ENCODE data around the gene RPL4. TPM values are rescaled to one million over a fixed set of nuclear protein-coding genes. Genes with fewer than 3 reads are reported as not detected.
A peak's percentile ranks its signal among the peaks of the same experiment; 100 is the strongest.

The RPL4 gene
- total RNA-seq, 1 experiment from 2014 or later: 2,773 TPM

DNA sequence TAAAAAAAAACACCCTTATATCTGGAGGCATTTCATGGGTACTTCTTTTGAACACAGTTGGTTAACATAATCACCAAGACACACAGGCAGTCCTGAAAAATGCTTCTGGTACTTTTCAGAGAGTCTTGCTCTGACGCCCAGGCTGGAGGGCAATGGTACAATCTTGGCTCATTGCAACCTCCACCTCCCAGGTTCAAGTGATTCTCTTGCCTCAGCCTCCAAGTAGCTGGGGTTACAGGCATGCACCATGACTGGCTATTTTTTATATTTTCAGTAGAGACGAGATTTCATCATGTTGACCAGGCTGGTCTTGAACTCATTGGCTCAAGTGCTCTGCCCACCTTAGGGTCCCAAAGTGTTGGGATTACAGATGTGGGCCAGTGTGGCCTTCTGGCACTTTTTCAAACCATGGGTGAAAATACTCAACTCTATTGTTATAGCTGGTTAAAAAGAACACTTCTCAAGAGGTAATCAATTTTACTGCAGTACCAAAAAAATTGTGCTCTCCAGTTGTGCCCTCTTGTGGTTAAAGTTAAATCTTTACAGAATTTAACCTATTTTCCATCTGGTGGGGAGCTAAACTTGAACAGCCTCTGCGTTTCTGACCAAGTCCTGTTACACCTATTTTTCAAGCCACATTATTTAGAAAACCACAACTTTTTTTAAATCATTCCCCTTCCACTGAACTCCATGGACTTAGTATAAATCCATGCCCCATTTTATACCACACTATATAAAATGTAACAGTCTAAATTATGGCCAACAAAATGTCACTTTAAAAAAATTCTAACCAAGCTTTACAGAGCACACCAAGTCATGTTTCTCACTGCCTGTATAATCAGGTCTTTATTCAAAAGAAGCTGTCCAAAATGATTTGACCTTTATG lies 5.9 kb downstream of the RPL4 start:
- ChIA-PET CTCF (interaction anchor here (0.6 kb wide), 4 partner anchors 97 to 147 kb away, joined by 3 read pairs; partner anchors contain the start of gene MAP2K1), POLR2A (ENCODE audit: unreplicated experiment) (interaction anchor here (0.5 to 0.7 kb wide), 2 partner anchors 207 to 1008 kb away, joined by 3 to 4 read pairs; no protein-coding TSS in a partner anchor)
- TF ChIP-seq, protein P1, sequence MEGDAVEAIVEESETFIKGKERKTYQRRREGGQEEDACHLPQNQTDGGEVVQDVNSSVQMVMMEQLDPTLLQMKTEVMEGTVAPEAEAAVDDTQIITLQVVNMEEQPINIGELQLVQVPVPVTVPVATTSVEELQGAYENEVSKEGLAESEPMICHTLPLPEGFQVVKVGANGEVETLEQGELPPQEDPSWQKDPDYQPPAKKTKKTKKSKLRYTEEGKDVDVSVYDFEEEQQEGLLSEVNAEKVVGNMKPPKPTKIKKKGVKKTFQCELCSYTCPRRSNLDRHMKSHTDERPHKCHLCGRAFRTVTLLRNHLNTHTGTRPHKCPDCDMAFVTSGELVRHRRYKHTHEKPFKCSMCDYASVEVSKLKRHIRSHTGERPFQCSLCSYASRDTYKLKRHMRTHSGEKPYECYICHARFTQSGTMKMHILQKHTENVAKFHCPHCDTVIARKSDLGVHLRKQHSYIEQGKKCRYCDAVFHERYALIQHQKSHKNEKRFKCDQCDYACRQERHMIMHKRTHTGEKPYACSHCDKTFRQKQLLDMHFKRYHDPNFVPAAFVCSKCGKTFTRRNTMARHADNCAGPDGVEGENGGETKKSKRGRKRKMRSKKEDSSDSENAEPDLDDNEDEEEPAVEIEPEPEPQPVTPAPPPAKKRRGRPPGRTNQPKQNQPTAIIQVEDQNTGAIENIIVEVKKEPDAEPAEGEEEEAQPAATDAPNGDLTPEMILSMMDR (conservative IDR thresholded peaks at IDR 0.05; ENCODE audit: low read depth, low read length): peak; percentile 41; the same call in 1 of the 2 replicates
- no peak for TF ChIP-seq EZH2 (IDR thresholded peaks at IDR 0.05; ENCODE audit: low read length, unreplicated experiment)
- no TSS peak for BruUV-seq (replicated peaks)
- Histone ChIP-seq H3K4me3 (ENCODE audit: low read length) (no peak overlapping the region), H3K4me1 (ENCODE audit: insufficient read depth, low read length) (peaks cover 18% of the 10 kb centered on the region), H3K9me2 (replicated peaks; ENCODE audit: low read length) (no peaks in the 10 kb centered on the region), H3K27ac (ENCODE audit: low read length) (no peak overlapping the region), H4K20me1 (ENCODE audit: low read length) (peaks cover 42% of the 10 kb centered on the region), H3K36me3 (ENCODE audit: low read depth, low read length) (peaks cover 50% of the 10 kb centered on the region), H3K4me2 (ENCODE audit: low read length) (0 out of 2 replicates have a peak overlapping the region, but pooled peaks have one; percentile 6), H2AFZ (ENCODE audit: low read length) (no peak overlapping the region), H3F3A (ENCODE audit: low read length, unreplicated experiment) (peaks cover 32% of the 10 kb centered on the region), H3K79me2 (ENCODE audit: low read length) (peaks cover 53% of the 10 kb centered on the region), H3K9me3 (ENCODE audit: low read length) (no peaks in the 10 kb centered on the region), H3K9ac (ENCODE audit: low read length) (no peak overlapping the region), H3K27me3 (ENCODE audit: low read length) (no peaks in the 10 kb centered on the region)
- DNase-seq (peak; percentile 50), ATAC-seq (no peak)
- intact Hi-C loops (cut with micrococcal nuclease): no loop called here

DNA sequence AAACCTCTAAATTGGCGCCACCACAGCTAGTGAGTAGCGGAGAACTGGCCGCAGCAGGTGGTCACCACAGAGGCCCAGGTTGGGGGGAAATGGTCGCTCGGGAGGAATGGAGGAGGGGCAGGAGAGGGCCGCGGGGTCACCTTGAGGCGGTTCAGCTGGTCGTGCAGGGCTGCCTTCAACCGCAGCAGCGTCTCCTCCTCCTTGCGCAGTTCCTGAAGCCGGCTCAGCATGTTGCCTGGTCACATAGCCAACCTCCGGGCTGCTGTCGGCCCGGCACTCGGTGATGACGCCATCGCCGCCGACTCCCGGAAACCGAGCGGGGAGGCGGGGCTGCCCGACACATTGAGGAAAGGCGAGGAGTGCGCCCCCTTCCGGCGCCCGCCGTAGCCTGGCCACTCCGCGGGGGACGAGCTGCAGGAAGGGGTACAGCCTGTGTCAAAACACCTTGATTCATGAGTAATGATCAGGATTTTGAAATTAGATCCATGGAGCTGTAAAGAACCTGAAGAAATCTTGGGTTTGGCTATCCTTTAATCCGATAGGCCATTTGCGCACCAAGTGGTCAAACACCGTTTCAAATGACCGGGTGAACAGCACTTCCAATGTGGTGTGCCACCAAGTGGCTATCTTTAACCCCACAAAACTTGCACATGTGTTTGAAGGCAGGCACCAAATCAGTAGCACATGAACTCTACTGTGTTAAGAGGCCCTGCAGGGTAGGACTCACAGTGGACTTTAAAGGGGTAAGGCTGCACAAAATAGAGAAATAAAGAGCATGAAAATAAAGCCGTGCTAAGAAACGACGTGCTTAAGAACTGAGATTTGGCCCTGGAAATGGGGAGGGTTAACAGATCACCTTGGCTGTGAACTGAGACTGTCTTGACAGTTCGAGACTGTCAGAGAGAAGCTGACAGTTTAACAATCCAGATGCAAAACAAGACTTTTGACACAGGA lies 6.9 kb downstream of the RPL4 start, which contains the start of gene SNAPC5:
TSS of gene SNAPC5 (minus strand) at position 261 of the 954 bp plus-strand sequence. CDS start at position 230, 31 bp downstream.
- intact Hi-C loops (cut with micrococcal nuclease): loop anchor here (1.0 kb wide), 1 partner anchor 111 kb away; the partner anchor contains the start of gene MAP2K1
- peak within 1 kb of the TSS; percentile 92 for H3K9ac ChIP-seq (ENCODE audit: low read length)
- BruUV-seq (replicated peaks): no TSS peak
- ChIA-PET POLR2A (ENCODE audit: unreplicated experiment) (interaction anchor here (0.7 kb wide), 1 partner anchor 206 kb away, joined by 4 read pairs; no protein-coding TSS in a partner anchor), CTCF (interaction anchor here (0.6 to 1.3 kb wide), 5 partner anchors 71 to 146 kb away, joined by 3 read pairs; partner anchors contain the start of gene MAP2K1)
- no peaks in the 10 kb centered on the region for H3K9me2 ChIP-seq (replicated peaks; ENCODE audit: low read length)
- H3K27me3 ChIP-seq (ENCODE audit: low read length): no peaks in the 10 kb centered on the region
- H3K36me3 ChIP-seq (ENCODE audit: low read depth, low read length): peaks cover 45% of the 10 kb centered on the region
- peak within 1 kb of the TSS; percentile 79 for H3K27ac ChIP-seq (ENCODE audit: low read length)
- H3F3A ChIP-seq (ENCODE audit: low read length, unreplicated experiment): peaks cover 29% of the 10 kb centered on the region
- H3K4me1 ChIP-seq (ENCODE audit: insufficient read depth, low read length): peaks cover 15% of the 10 kb centered on the region
- TF ChIP-seq, protein P1 (conservative IDR thresholded peaks at IDR 0.05; ENCODE audit: low read depth, low read length): peak; percentile 92
- no peak for TF ChIP-seq EZH2phosphoT487 (IDR thresholded peaks at IDR 0.05; ENCODE audit: borderline replicate concordance, low read length)
- peaks cover 43% of the 10 kb centered on the region for H3K79me2 ChIP-seq (ENCODE audit: low read length)
- ATAC-seq (peak; percentile 84), DNase-seq (peak; percentile 93)
- peak within 1 kb of the TSS; percentile 90 for H3K4me3 ChIP-seq (ENCODE audit: low read length)
- H3K4me2 ChIP-seq (ENCODE audit: low read length): peak within 1 kb of the TSS; percentile 97
- H3K9me3 ChIP-seq (ENCODE audit: low read length): no peaks in the 10 kb centered on the region
- peaks cover 33% of the 10 kb centered on the region for H4K20me1 ChIP-seq (ENCODE audit: low read length)
- peak within 1 kb of the TSS; percentile 68 for H2AFZ ChIP-seq (ENCODE audit: low read length)
